ENCODE data around the gene DNAJC22. TPM values are rescaled to one million over a fixed set of nuclear protein-coding genes. Genes with fewer than 3 reads are reported as not detected.

Gene DNAJC22
- total and polyA plus RNA-seq, 9 of the 15 experiments (the other 6 are each of a cell fraction or from before 2014, with no cell fraction given) = 0.10 to 1.2 (median 0.47) TPM

DNA sequence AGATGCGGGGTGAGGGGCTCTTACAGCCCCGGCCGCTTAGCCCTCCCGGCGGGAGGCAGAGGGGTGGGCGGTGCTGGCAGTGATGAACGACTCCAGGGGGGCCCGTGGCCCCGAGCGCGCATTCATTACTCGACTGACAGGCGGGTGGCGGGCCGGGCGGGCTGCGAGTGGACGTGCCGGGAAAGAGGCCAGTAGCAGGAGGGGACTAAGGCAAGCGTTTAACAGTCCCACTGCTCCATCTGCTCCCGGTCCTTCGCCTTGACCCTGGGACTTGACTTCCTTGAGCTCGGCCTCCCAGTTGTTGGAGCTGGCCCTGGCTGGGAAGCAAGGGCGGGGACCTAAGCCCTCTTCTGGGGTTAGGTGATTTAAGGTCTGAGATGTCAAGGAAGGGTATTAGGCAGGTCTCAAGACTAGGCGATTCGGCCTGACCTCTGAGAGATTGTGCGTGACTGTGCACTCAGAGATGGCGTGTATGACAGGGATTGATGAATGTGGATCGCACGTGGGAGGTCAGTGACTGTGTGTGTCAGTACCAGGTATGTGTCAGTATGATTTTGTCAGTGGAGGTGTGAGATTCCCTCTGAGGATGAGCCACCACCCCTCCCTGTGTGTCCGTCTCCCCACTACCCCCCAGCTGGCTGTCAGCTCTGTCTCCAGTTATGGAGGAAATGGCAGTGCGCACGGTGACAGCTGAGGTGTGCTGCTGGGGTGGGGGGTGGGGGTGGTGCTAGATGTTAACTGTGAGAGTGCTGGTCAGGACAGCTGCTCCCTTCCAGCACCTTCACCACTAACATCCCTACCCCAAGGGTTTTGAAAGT is 3.6 kb upstream of the DNAJC22 start (continued):
- TF ChIP-seq, protein P1, sequence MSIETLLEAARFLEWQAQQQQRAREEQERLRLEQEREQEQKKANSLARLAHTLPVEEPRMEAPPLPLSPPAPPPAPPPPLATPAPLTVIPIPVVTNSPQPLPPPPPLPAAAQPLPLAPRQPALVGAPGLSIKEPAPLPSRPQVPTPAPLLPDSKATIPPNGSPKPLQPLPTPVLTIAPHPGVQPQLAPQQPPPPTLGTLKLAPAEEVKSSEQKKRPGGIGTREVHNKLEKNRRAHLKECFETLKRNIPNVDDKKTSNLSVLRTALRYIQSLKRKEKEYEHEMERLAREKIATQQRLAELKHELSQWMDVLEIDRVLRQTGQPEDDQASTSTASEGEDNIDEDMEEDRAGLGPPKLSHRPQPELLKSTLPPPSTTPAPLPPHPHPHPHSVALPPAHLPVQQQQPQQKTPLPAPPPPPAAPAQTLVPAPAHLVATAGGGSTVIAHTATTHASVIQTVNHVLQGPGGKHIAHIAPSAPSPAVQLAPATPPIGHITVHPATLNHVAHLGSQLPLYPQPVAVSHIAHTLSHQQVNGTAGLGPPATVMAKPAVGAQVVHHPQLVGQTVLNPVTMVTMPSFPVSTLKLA (conservative IDR thresholded peaks at IDR 0.05) = 0 out of 4 replicates have a peak, but pooled peaks of 1 of the 2 experiments have one; percentile 30

DNA sequence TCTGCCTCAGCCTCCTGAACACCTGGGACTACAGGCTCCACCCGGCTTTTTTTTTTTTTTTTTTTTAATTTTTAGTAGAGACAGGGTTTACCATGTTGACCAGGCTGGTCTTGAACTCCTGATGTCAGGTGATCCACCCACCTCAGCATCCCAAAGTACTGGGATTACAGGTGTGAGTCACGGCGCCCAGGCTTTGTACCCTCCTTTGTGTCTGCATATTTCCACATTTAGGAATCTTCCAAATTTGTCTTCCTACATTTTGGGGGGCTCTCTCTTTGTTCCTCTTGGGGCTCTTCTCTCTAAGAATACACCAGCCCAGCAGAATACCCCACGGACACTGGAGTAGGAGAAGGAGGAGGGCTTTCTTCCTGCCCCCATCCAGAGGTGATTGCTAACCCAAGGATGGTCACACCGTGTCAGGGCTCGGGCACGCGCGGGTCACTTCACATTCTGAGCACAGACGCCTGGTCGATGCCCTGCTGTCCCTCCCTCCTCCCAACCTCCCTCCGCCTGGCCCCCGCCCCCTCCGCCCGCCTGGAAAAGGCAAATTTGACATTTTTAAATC is 2.1 kb upstream of the DNAJC22 start:
- no peak overlapping the region for H3K9ac ChIP-seq (ENCODE audit: insufficient read depth in 1 of 2, low read depth in 2 of 2, low read length in 2 of 2)
- ChIA-PET POLR2A (no interaction called here), CTCF (ENCODE audit: low intra/inter-chr PET ratio) (no interaction called here)
- H2AFZ ChIP-seq (ENCODE audit: low read depth, low read length) = no peak overlapping the region
- WGBS (ENCODE audit: insufficient coverage, low coverage, missing lambda C conversion rate) = 37% methylated on average over 7 of the region's 15 CpGs
- no peak for FAIRE-seq
- H3K36me3 ChIP-seq (ENCODE audit: control insufficient read depth, insufficient read depth, low read length) = no peaks in the 10 kb centered on the region
- H4K20me1 ChIP-seq (replicated peaks; ENCODE audit: control insufficient read depth, insufficient read depth, low read length) = peaks cover 5% of the 10 kb centered on the region; the same call in 1 of the 2 replicates
- H3K27ac ChIP-seq (ENCODE audit: extremely low read depth, low read depth, low read length) = no peak overlapping the region
- H3K27me3 ChIP-seq (ENCODE audit: control insufficient read depth in 2 of 2, insufficient read depth in 2 of 2, low read length in 2 of 2) = peaks cover 27 to 37% of the 10 kb centered on the region in 2 experiments; a peak in 4 of 5 replicates
- H3K9me1 ChIP-seq (ENCODE audit: control insufficient read depth, insufficient read depth, low read length) = no peaks in the 10 kb centered on the region
- H3K9me3 ChIP-seq (replicated peaks; ENCODE audit: control insufficient read depth, insufficient read depth, low read depth, low read length) = no peaks in the 10 kb centered on the region
- no peak for DNase-seq (ENCODE audit: extremely low read depth in 1 of 4, low spot score in 3 of 4)
- no peak for ATAC-seq
- TF ChIP-seq, protein P2, sequence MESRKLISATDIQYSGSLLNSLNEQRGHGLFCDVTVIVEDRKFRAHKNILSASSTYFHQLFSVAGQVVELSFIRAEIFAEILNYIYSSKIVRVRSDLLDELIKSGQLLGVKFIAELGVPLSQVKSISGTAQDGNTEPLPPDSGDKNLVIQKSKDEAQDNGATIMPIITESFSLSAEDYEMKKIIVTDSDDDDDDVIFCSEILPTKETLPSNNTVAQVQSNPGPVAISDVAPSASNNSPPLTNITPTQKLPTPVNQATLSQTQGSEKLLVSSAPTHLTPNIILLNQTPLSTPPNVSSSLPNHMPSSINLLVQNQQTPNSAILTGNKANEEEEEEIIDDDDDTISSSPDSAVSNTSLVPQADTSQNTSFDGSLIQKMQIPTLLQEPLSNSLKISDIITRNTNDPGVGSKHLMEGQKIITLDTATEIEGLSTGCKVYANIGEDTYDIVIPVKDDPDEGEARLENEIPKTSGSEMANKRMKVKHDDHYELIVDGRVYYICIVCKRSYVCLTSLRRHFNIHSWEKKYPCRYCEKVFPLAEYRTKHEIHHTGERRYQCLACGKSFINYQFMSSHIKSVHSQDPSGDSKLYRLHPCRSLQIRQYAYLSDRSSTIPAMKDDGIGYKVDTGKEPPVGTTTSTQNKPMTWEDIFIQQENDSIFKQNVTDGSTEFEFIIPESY (CRISPR knock-in tag; IDR thresholded peaks at IDR 0.05) = no peak
- TF ChIP-seq TBL1XR1 (IDR thresholded peaks at IDR 0.05; ENCODE audit: low read length in 2 of 2) = no peak
- H3K4me1 ChIP-seq (replicated peaks in 1 of 2; ENCODE audit: control insufficient read depth in 2 of 2, insufficient read depth in 2 of 2, low read length in 2 of 2) = peaks cover 23 to 55% of the 10 kb centered on the region in 2 experiments
- in situ Hi-C loops (cut with MboI) = no loop called here
- H3K79me2 ChIP-seq (ENCODE audit: control insufficient read depth, insufficient read depth, low read length) = no peaks in the 10 kb centered on the region
- BruUV-seq (replicated peaks) = no TSS peak
- intact Hi-C loops (cut with micrococcal nuclease) = loop anchor here (10.0 kb wide), 2 partner anchors 280 to 370 kb away; partner anchors contain the start of genes KMT2D, RHEBL1, WNT1 and WNT10B
- no peak overlapping the region for H3K4me3 ChIP-seq
- no peak overlapping the region for H3K4me2 ChIP-seq (ENCODE audit: insufficient read depth, low read length)
